ENCODE results near the gene SLA2. TPM values are rescaled to one million over a fixed set of nuclear protein-coding genes. Genes with fewer than 3 reads are reported as not detected.
"Not testable (repeated sequence)": the region's sequence is repeated elsewhere in the genome, so short reads cannot be mapped to it uniquely, and the experiment has no call there.

Gene SLA2
- polyA plus RNA-seq, 3 donors = 0.40 to 0.63 (median 0.52) TPM

DNA sequence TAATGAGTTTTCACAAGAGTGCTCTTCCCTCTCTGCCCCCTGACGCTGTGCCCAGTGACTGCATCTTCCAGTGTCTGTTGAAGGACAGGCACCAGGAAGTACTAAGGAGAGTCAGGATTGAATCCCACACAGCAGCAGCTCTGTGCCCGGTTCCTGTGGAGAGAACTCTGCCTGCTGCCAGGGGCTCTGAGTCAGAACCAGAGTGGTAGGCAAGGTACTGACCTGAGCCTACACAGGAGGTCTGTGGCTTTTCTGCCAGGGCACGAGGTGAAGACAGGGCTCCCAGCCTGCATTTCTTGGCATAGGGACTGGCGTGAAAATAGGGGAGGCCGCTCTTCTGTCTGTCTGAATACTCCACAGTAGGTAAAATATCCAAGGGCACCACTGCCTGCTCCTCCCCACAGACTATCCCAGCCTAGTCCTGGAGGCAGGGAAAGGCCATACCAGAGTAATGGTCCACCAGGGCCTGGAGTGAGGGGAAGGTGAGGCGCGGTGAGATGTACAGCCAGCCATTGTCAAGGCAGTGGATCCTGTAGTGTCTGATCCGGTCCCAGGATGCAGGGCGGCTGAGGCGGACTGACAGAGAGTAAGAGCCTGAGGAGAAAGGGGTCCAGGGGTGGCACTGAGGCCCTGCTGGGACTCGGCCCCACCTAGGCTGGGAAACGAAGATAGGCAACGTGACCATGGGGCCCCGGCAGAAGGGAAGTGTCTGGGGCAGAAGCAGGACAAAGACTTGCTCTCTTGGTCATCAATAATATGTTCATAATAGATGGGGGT is 31.0 kb downstream of the SLA2 start:
- DNase-seq = no peak

GRCh38 chr20:36613974-36614373 is 32.0 kb downstream of the SLA2 start:
- no peak for DNase-seq

DNA sequence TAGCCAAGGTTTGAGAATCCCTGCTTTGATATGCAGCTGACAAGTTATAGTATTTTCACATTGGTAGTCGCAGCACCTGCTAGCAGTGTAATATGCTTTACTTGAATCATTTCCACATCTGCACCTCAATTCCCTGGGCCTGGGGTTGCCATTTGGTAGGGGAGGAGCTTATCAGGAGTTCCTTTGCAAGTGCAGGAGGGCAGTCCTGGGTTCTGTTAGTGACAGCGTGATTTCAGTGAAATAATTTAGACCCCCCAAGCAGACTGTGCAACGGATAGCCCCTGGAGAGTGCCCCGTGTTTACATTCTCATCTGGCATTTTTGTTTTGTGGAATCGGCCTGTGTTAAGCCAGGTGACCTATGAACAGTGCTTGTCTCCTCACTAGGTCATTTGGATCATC is 34.4 kb downstream of the SLA2 start:
- DNase-seq = no peak

- not testable (repeated sequence) for DNase-seq
Observed at GRCh38 chr20:36608388-36608728, 37.6 kb downstream of the SLA2 start.

GRCh38 chr20:36607586-36608387 is 38.2 kb downstream of the SLA2 start:
- no peak for DNase-seq

DNA sequence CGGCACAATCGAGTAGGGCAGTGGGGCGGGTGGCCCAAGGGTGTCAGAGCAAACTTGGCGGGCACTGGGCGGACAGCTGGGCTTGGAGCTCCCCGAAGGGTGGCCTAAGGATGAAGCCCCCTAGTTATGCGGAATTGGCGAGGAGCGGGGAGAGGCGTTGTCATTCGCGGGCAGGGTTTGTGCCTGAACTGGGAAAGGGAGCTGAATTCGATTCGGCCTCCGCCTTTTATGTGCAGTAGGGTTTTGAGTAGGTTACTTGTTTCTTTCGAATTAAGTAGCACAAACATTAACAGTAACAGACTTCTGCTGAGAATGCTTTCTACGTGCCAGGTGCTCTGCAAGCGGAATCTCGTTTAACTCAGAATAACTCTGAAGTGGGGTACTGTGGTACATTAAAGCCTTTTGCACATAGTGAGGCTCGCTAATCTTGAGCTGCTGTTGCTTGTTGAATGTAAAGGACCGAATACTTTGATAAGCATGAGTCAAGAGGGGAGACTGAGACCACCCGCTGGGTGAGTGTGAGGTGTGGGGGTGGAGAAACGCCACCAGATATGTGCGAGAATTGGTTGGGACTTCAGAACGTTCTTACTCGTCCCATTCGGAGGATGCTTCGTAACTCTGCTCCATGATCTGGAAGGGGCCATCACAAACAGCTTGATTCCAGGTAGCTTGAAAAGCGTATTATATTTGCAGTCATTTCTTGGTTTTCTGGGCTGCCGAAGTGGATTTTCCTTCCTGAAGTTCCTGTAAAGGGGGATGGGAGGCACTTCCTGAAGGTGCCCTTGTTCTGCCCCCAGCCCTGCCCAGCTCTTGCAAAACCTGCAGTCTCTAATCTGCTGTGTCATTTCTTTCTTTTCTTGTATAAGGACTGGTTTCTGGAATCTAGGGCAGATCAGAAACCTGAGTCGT is 39.6 kb downstream of the SLA2 start:
- no peak for DNase-seq

- peak; percentile 99 for DNase-seq
Observed at GRCh38 chr20:36605399-36606157, 40.4 kb downstream of the SLA2 start, which contains the start of gene RAB5IF. RAB5IF (plus strand) TSS chr20:36605779; CDS start chr20:36605952, 173 bp downstream.

- DNase-seq = no peak
Observed at GRCh38 chr20:36604952-36605398, 41.0 kb downstream of the SLA2 start.

DNA sequence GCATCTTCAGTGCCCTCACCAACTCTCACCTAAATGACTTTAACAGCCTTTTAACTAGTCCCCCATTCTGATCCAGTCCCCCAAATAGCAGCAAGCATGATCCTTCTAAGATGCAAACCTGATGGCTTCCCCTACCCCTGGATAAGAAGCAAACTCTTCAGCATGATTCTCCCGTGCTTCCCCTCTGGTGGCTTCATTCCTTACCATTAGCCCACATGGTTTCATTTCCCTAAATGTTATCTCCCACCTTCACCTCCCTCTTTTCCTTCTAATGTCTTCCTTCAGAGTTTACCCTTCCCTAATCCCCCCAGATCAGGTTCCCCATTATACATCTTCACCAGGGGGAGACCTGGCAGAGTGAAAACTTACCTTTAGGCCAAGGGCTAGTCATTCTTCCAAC is 44.5 kb downstream of the SLA2 start:
- no peak for DNase-seq

- DNase-seq = no peak
Observed at GRCh38 chr20:36599912-36600345, 46.1 kb downstream of the SLA2 start.

- DNase-seq = no peak
Observed at GRCh38 chr20:36593347-36593929, 52.6 kb downstream of the SLA2 start.

DNA sequence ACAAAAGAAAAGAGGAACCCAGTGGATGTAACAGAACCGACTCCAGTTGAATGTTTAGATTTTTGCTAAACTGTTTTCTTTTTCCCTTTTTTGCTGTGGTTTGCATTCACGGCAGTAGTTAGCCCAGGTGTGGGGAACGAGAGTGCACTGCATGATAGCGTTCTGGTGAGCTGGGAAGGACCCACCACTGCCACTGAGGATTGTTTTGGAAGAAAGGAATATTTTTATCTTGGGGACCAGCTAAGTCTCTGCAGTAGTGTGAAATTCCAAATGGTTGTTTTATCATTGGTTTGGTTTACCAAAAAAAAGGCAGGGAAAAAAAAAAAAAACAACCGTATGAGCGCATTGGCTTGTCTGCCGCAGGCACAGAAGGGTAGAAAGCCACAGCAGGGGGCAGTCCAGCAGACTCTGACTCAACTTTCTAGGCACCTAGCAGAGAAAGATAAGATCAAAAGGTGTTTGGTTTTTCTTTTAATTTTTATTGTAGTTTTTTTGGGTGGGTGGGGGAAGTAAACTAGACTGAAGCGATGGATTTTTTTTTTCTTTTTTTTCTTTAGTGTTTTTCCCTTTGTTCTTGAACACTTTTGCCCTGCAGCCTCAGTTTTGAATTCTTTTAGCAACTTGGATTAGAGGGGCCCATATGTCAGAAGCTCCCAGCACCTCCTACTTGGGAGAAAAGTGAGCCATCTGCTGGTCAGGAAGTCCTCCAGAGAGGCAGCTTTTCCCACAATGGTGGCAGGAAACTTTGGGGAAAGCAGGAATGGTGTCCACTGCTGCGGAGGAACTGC is 53.9 kb downstream of the SLA2 start:
- no peak for DNase-seq

DNA sequence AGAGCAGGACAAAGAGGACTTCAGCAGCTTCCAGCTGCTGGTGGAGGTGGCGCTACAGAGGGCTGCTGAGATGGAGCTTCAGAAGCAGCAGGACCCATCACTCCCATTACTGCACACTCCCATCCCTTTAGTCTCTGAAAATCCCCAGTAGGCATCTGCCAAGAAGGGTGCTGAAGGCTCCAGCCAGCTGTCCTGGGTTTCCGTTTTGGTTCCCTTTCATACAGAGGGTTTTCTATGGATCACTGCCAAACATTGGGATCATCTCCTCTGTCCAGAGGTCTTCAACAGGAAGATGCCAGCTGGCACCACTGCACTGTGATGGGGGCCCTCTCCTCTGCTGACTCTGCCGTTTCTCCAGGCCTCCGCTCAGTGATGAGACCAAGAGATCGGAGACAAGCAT is 54.7 kb downstream of the SLA2 start:
- no peak for DNase-seq

DNA sequence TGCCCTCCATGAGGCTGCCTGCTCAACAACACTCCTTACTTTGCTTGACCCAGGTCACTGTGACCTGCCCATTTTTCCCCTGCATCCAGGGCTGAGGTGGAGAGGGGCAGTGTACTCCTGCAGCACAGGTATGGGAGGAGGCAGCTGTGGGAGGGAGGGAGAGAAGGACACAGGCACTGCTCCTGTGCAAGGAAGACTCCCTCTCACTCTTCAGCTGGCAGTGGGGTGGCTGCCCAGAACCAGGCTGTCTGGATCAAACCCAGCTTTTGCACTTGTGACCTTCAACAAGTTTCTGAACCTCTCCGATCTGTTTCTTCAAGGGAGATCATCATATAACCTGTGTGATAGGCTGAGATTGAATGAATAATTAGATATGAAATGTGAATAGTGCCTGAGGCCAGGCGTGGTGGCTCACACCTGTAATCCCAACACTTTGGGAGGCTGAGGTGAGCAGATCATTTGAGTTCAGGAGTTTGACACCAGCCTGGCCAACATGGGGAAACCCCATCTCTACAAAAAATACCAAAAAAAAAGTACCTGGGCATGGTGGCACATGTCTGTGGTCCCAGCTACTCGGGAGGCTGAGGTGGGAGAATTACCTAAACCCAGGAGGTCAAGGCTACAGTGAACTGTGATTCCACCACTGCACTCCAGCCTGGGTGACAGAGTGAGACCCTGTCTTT is 58.5 kb downstream of the SLA2 start:
- DNase-seq = no peak

DNA sequence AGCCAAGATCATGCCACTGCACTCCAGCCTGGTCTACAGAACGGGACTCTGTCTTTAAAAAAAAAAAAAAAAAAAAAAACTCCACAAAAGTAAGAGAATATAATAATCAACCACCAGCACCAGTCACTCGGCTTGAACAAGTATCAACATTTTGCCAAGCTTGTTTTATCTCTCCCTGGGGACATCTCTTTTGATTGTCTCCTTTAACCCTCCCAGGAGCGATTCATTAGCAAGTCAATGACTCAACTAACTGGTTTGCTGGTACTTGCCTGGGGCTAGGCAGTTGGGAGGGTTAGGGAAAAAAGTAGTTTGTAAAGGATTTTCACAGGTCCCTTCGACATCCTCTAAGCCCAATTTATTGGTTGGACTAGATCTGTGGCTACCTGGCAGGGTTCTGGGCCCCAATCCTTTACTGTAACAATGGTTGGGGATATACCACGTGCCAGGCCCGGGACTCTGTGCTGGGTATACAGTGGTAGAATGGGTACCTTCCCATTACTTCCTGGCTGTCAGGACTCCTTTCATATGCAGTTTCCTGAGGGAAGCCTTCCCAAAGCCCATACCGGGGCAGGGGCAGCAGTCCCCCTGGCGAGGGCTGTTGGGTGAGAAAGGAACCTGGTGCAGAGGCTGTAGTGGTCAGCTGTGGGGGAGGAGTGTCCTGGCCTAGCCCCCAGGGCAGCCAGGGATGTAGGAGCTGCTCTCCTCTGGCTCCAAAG is 60.4 kb downstream of the SLA2 start:
- DNase-seq = no peak

DNA sequence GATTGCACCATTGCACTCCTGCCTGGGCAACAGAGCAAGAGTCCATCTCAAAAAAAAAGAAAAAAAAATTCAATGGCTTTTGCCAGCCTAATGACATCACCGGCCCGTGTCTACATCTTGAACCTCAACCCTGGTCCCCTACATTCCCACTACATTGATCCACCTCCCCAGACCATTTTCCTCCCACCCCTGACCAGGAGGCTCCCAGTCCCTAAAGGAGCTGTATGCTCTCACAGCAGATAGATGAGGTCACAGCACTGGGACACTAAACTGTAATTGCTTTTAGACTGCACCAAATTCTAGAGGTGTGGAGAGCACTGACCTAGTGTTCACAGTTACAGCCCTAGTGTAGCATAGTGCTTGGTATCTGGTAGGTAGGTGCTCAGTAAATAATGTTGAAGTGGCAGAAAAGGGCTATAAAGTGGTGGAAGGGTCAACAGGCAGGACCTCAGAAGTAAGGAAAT is 61.9 kb downstream of the SLA2 start:
- DNase-seq = no peak

GRCh38 chr20:36582821-36583220 is 63.2 kb downstream of the SLA2 start:
- no peak for DNase-seq

- no peak for DNase-seq
Observed at GRCh38 chr20:36582322-36582721, 63.7 kb downstream of the SLA2 start.
